ENCODE results near the gene FJX1.

The FJX1 gene

GRCh38 chr11:35583843-35584242, 34.4 kb upstream of the FJX1 start:
- no peak overlapping the region for H3K4me3 ChIP-seq (ENCODE audit: low read depth, low read length)

GRCh38 chr11:35584321-35584720, 33.9 kb upstream of the FJX1 start:
- no peak for TF ChIP-seq CTCF (IDR thresholded peaks at IDR 0.05; ENCODE audit: borderline replicate concordance, insufficient read depth, low read depth, low read length)
- no peak overlapping the region for H3K4me3 ChIP-seq (ENCODE audit: low read depth, low read length)

More at GRCh38 chr11:35583843-35584242, 34.4 kb upstream of the FJX1 start:
- no peak for TF ChIP-seq CTCF (IDR thresholded peaks at IDR 0.05; ENCODE audit: borderline replicate concordance, insufficient read depth, low read depth, low read length)

- no peak overlapping the region for H3K4me3 ChIP-seq (ENCODE audit: low read depth, low read length)
- no peak for TF ChIP-seq CTCF (IDR thresholded peaks at IDR 0.05; ENCODE audit: borderline replicate concordance, insufficient read depth, low read depth, low read length)
These were observed 32.8 kb upstream of the FJX1 start for GRCh38 chr11:35585416-35585815.

GRCh38 chr11:35586222-35586621, 32.0 kb upstream of the FJX1 start:
- no peak overlapping the region for H3K4me3 ChIP-seq (ENCODE audit: low read depth, low read length)
- no peak for TF ChIP-seq CTCF (IDR thresholded peaks at IDR 0.05; ENCODE audit: borderline replicate concordance, insufficient read depth, low read depth, low read length)

GRCh38 chr11:35587972-35588371, 30.3 kb upstream of the FJX1 start:
- no peak overlapping the region for H3K4me3 ChIP-seq (ENCODE audit: low read depth, low read length)
- no peak for TF ChIP-seq CTCF (IDR thresholded peaks at IDR 0.05; ENCODE audit: borderline replicate concordance, insufficient read depth, low read depth, low read length)

GRCh38 chr11:35588627-35589026, 29.6 kb upstream of the FJX1 start:
- no peak overlapping the region for H3K4me3 ChIP-seq (ENCODE audit: low read depth, low read length)
- no peak for TF ChIP-seq CTCF (IDR thresholded peaks at IDR 0.05; ENCODE audit: borderline replicate concordance, insufficient read depth, low read depth, low read length)

GRCh38 chr11:35589281-35589680, 29.0 kb upstream of the FJX1 start:
- TF ChIP-seq CTCF (IDR thresholded peaks at IDR 0.05; ENCODE audit: borderline replicate concordance, insufficient read depth, low read depth, low read length) = no peak
- no peak overlapping the region for H3K4me3 ChIP-seq (ENCODE audit: low read depth, low read length)
